Measurements from ENCODE around the gene PAPOLG.

Gene PAPOLG

GRCh38 chr2:60745761-60746160, 10.3 kb upstream of the PAPOLG start (continued):
- TF ChIP-seq, protein P1, sequence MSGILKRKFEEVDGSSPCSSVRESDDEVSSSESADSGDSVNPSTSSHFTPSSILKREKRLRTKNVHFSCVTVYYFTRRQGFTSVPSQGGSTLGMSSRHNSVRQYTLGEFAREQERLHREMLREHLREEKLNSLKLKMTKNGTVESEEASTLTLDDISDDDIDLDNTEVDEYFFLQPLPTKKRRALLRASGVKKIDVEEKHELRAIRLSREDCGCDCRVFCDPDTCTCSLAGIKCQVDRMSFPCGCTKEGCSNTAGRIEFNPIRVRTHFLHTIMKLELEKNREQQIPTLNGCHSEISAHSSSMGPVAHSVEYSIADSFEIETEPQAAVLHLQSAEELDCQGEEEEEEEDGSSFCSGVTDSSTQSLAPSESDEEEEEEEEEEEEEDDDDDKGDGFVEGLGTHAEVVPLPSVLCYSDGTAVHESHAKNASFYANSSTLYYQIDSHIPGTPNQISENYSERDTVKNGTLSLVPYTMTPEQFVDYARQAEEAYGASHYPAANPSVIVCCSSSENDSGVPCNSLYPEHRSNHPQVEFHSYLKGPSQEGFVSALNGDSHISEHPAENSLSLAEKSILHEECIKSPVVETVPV (CRISPR knock-in tag; IDR thresholded peaks at IDR 0.05) = no peak
- TF ChIP-seq, protein P2, sequence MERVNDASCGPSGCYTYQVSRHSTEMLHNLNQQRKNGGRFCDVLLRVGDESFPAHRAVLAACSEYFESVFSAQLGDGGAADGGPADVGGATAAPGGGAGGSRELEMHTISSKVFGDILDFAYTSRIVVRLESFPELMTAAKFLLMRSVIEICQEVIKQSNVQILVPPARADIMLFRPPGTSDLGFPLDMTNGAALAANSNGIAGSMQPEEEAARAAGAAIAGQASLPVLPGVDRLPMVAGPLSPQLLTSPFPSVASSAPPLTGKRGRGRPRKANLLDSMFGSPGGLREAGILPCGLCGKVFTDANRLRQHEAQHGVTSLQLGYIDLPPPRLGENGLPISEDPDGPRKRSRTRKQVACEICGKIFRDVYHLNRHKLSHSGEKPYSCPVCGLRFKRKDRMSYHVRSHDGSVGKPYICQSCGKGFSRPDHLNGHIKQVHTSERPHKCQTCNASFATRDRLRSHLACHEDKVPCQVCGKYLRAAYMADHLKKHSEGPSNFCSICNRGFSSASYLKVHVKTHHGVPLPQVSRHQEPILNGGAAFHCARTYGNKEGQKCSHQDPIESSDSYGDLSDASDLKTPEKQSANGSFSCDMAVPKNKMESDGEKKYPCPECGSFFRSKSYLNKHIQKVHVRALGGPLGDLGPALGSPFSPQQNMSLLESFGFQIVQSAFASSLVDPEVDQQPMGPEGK (CRISPR knock-in tag; IDR thresholded peaks at IDR 0.05; ENCODE audit: borderline replicate concordance) = no peak
- TF ChIP-seq GLIS3 (CRISPR knock-in tag; IDR thresholded peaks at IDR 0.05) = no peak

GRCh38 chr2:60746318-60746717, 9.8 kb upstream of the PAPOLG start:
- no peak; the same call in 2 of the 3 replicates for ATAC-seq
- TF ChIP-seq POU6F1 (CRISPR knock-in tag; IDR thresholded peaks at IDR 0.05; ENCODE audit: borderline replicate concordance, low read depth) = no peak

- no peak for ATAC-seq
- TF ChIP-seq BACH2 (CRISPR knock-in tag; IDR thresholded peaks at IDR 0.05; ENCODE audit: borderline replicate concordance) (no peak), ZFP30 (CRISPR knock-in tag; IDR thresholded peaks at IDR 0.05) (no peak), ZNF70 (CRISPR knock-in tag; IDR thresholded peaks at IDR 0.05) (no peak), OSR1 (CRISPR knock-in tag; IDR thresholded peaks at IDR 0.05) (no peak), TSHZ2 (CRISPR knock-in tag; IDR thresholded peaks at IDR 0.05) (no peak), SNAI2 (CRISPR knock-in tag; IDR thresholded peaks at IDR 0.05) (no peak)
Measured at GRCh38 chr2:60759654-60760053, 3.6 kb downstream of the PAPOLG start.

DNA sequence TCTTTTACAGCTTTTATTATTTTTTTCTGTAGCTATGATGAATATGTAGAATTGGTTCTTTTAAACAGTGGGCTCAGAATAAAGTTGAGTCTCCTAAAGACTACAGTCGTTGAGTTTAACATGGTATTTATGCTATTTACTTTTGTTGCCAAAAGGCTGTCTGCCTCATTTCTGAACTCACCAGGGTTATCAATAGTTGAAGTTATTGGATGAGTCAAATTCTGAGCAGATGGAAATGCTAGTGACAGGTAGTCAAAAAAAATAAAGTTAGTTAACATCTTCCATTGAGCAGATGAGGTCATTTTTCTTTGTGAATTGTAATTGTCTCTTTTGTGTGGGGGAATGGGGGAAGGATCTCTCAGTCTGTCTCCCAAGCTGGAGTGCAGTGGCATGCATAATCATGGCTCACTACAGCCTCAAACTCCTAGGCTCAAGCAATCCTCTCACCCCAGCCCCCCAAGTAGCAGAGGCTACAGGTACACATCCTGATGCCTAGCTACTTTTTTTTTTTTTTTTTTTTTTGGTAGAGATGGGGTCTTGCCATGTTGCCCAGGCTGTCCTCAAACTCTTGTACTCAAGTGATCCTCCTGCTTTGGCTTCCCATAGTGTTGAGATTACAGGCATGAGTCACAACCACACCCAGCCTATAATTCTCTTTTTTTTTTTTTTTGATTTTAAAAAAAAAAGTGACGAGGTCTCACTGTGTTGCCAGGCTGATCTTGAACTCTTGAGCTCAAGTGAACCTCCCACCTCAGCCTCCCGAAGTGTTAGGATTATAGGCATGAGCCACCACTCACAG, 8.9 kb downstream of the PAPOLG start:
- no peak for ATAC-seq
- TF ChIP-seq ZNF565 (CRISPR knock-in tag; conservative IDR thresholded peaks at IDR 0.05; ENCODE audit: low read depth) = no peak
- TF ChIP-seq, protein P1 (CRISPR knock-in tag; IDR thresholded peaks at IDR 0.05) = no peak
- TF ChIP-seq ZFP3 (CRISPR knock-in tag; IDR thresholded peaks at IDR 0.05) = no peak
- TF ChIP-seq SNAI2 (CRISPR knock-in tag; IDR thresholded peaks at IDR 0.05) = no peak
- TF ChIP-seq ESRRG (CRISPR knock-in tag; IDR thresholded peaks at IDR 0.05) = no peak
- TF ChIP-seq BACH2 (CRISPR knock-in tag; IDR thresholded peaks at IDR 0.05; ENCODE audit: borderline replicate concordance) = no peak
- no peak for TF ChIP-seq TCF4 (CRISPR knock-in tag; IDR thresholded peaks at IDR 0.05; ENCODE audit: borderline replicate concordance)
- TF ChIP-seq ZNF8 (CRISPR knock-in tag; IDR thresholded peaks at IDR 0.05) = no peak
- no peak for TF ChIP-seq TOX (CRISPR knock-in tag; IDR thresholded peaks at IDR 0.05; ENCODE audit: borderline replicate concordance)
- no peak for TF ChIP-seq ZNF70 (CRISPR knock-in tag; IDR thresholded peaks at IDR 0.05)
- no peak for TF ChIP-seq ARNTL (CRISPR knock-in tag; IDR thresholded peaks at IDR 0.05; ENCODE audit: borderline replicate concordance, low read depth)
- no peak for TF ChIP-seq RARB (CRISPR knock-in tag; IDR thresholded peaks at IDR 0.05)
